K562 (cell line): ENCODE data around the gene MGST3. TPM values are rescaled to one million over a fixed set of nuclear protein-coding genes. Genes with fewer than 3 reads are reported as not detected.

Source experiments
- ATAC-seq: fragments of 200-7000 bp; cut with Tn5 transposase; 3 replicates; pipeline ENCODE4 v1.9.1; 2020; ENCODE audit warnings: moderate library complexity
- BruUV-seq: library from RNA; stranded (reverse); fragments of 400-500 nt; replicated peaks from 2 replicates; lab custom pipeline; 2021; lab: Mats Ljungman, UMichigan
- CTCF ChIA-PET: fragments of 300-600 bp; formaldehyde crosslinking; extraction: SDS; loops from one replicate; lab custom pipeline; 2021; ENCODE audit warnings: low intra/inter-chr PET ratio; lab: Yijun Ruan, JAX
- POLR2A ChIA-PET: fragments of 300-600, 350-650 bp; sonication (Branson Sonifier 250); formaldehyde crosslinking; extraction: SDS; loops from one replicate; lab custom pipeline; 2021; ENCODE audit warnings: antibody characterized with exemption, inconsistent platforms; lab: Yijun Ruan, JAX
- DNase-seq, 4 experiments: peaks; one replicate each; pipeline versions ENCODE4 v3.0.0 to v3.0.0-alpha.2; 2011 to 2018; ENCODE audit warnings: low spot score in 3 of 4, mixed read lengths in 3 of 4; ENCODE audit errors: extremely low read depth in 1 of 4
- FAIRE-seq: peaks from 2 replicates; lab custom pipeline; 2011; peaks lifted over from hg19 to GRCh38; lab: Jason Lieb, UNC
- H2AFZ ChIP-seq: 2 replicates; pipeline ENCODE4 v1.6.0; 2011; ENCODE audit warnings: low read depth, low read length, control low read depth, inconsistent platforms
- H3K27ac ChIP-seq: fragments of 200-600 bp; 3 replicates; pipeline ENCODE4 v1.8.0; 2011; ENCODE audit warnings: low read depth, mild to moderate bottlenecking, control low read depth, inconsistent platforms, low read length, moderate library complexity, mixed read lengths; ENCODE audit errors: extremely low read depth
- H3K27me3 ChIP-seq, 2 experiments: fragments of 300-600 bp in 1 of 2; 2 replicates in 1 of 2; 3 replicates in 1 of 2; pipeline versions ENCODE4 v1.6.0 to v1.8.0; 2011; ENCODE audit warnings: inconsistent platforms in 2 of 2, low read length in 2 of 2, mild to moderate bottlenecking in 1 of 2, mixed read lengths in 1 of 2, moderate library complexity in 1 of 2; ENCODE audit not compliant: control insufficient read depth in 2 of 2, insufficient read depth in 2 of 2
- H3K36me3 ChIP-seq: fragments of 300-600 bp; 3 replicates; pipeline ENCODE4 v1.8.0; 2011; ENCODE audit warnings: mild to moderate bottlenecking, low read length, inconsistent platforms; ENCODE audit not compliant: control insufficient read depth, insufficient read depth
- H3K4me1 ChIP-seq, 2 experiments: fragments of 200-600 bp in 1 of 2; replicated peaks in 1 of 2; 2 replicates in 1 of 2; 3 replicates in 1 of 2; pipeline versions ENCODE4 v1.5.1 to v1.8.0; 2011; ENCODE audit warnings: inconsistent platforms in 2 of 2, low read length in 2 of 2, mild to moderate bottlenecking in 1 of 2, mixed read lengths in 1 of 2, moderate library complexity in 1 of 2; ENCODE audit not compliant: control insufficient read depth in 2 of 2, insufficient read depth in 2 of 2
- H3K4me2 ChIP-seq: 2 replicates; pipeline ENCODE4 v1.6.1; 2011; ENCODE audit warnings: low read length, control low read depth, inconsistent platforms, mixed read lengths; ENCODE audit not compliant: insufficient read depth
- H3K4me3 ChIP-seq: fragments of 200-600 bp; sonication (generic), shearing (Covaris generic); 2 replicates; pipeline ENCODE4 v1.5.1; 2016; ENCODE audit warnings: control low read depth, inconsistent platforms
- H3K79me2 ChIP-seq: fragments of 200-600 bp; 3 replicates; pipeline ENCODE4 v1.8.0; 2011; ENCODE audit warnings: low read length, inconsistent platforms; ENCODE audit not compliant: control insufficient read depth, insufficient read depth
- H3K9ac ChIP-seq, 2 experiments: 2 replicates each; pipeline versions ENCODE4 v1.6.0 to v1.6.1; 2011; ENCODE audit warnings: low read depth in 2 of 2, low read length in 2 of 2, control low read depth in 1 of 2, inconsistent platforms in 1 of 2, mild to moderate bottlenecking in 1 of 2, mixed read lengths in 1 of 2; ENCODE audit not compliant: insufficient read depth in 1 of 2
- H3K9me1 ChIP-seq: one replicate; pipeline ENCODE4 v1.6.0; 2011; ENCODE audit warnings: inconsistent platforms, mild to moderate bottlenecking, low read length, moderate library complexity; ENCODE audit not compliant: control insufficient read depth, insufficient read depth
- H3K9me3 ChIP-seq: replicated peaks from 2 replicates; pipeline ENCODE4 v1.5.1; 2011; ENCODE audit warnings: low read depth, low read length, inconsistent platforms; ENCODE audit not compliant: control insufficient read depth, insufficient read depth
- H4K20me1 ChIP-seq: replicated peaks from 2 replicates; pipeline ENCODE4 v1.6.1; 2011; ENCODE audit warnings: low read length, inconsistent platforms, mixed read lengths; ENCODE audit not compliant: control insufficient read depth, insufficient read depth
- BDP1 ChIP-seq: IDR thresholded peaks from 3 replicates; pipeline ENCODE4 v1.6.1; 2011; ENCODE audit not compliant: insufficient read length, insufficient read depth
- CC2D1A ChIP-seq: fragments of 450-650 bp; IDR thresholded peaks from 2 replicates; pipeline ENCODE4 v1.6.1; 2017; ENCODE audit warnings: mild to moderate bottlenecking
- ELF4 ChIP-seq: fragments of 450-650 bp; formaldehyde crosslinking; IDR thresholded peaks from 2 replicates; pipeline ENCODE4 v1.4.0; 2022; ENCODE audit warnings: missing genetic modification characterization
- ETV1 ChIP-seq: fragments of 450-650 bp; conservative IDR thresholded peaks from 2 replicates; pipeline ENCODE4 v1.6.1; 2016; ENCODE audit warnings: missing genetic modification characterization, control low read depth, low read depth, missing compliant biosample characterization
- FOS ChIP-seq: IDR thresholded peaks from 3 replicates; pipeline ENCODE4 v1.6.1; 2011; ENCODE audit not compliant: insufficient read length; ENCODE audit errors: extremely low read depth
- MCM5 ChIP-seq: fragments of 450-650 bp; IDR thresholded peaks from 2 replicates; pipeline ENCODE4 v1.6.1; 2016; ENCODE audit warnings: low read depth
- MIER1 ChIP-seq: fragments of 450-650 bp; IDR thresholded peaks from 2 replicates; pipeline ENCODE4 v1.6.1; 2016; ENCODE audit warnings: antibody characterized with exemption, mild to moderate bottlenecking, low read depth
- MXI1 ChIP-seq: IDR thresholded peaks from 2 replicates; pipeline ENCODE4 v1.6.1; 2011; ENCODE audit warnings: low read depth, mild to moderate bottlenecking, improper control_type of control experiment, low read length
- NFIC ChIP-seq: fragments of 450-650 bp; IDR thresholded peaks from 2 replicates; pipeline ENCODE4 v1.6.1; 2017; ENCODE audit warnings: mild to moderate bottlenecking, inconsistent platforms
- PTBP1 ChIP-seq: fragments of 200-400 bp; formaldehyde crosslinking; IDR thresholded peaks from 2 replicates; pipeline ENCODE4 v1.6.1; 2017; ENCODE audit warnings: low read depth, low read length
- RAD21 ChIP-seq, 2 experiments: fragments of 250-450 bp in 1 of 2; fragments of 450-650 bp in 1 of 2; sonication (Bioruptor Pico) in 1 of 2; formaldehyde crosslinking in 1 of 2; IDR thresholded peaks in 1 of 2; conservative IDR thresholded peaks in 1 of 2; 2 replicates each; pipeline versions ENCODE4 v1.4.0 to v1.8.0; 2020 to 2022; ENCODE audit warnings: mild to moderate bottlenecking in 2 of 2, moderate library complexity in 1 of 2
- RBM22 ChIP-seq: fragments of 200-400 bp; formaldehyde crosslinking; IDR thresholded peaks from 2 replicates; pipeline ENCODE4 v1.6.1; 2018; ENCODE audit warnings: low read length, low read depth; ENCODE audit not compliant: poor library complexity, severe bottlenecking
- SMARCC2 ChIP-seq: fragments of 450-650 bp; IDR thresholded peaks from 2 replicates; pipeline ENCODE4 v1.6.1; 2017; ENCODE audit warnings: antibody characterized with exemption, moderate library complexity, mild to moderate bottlenecking, low read depth
- STAG1 ChIP-seq: sonication (generic); formaldehyde crosslinking; IDR thresholded peaks from 2 replicates; pipeline ENCODE4 v1.5.0; 2020; ENCODE audit warnings: missing genetic modification reagents, borderline replicate concordance
- ZNF316 ChIP-seq: fragments of 450-650 bp; IDR thresholded peaks from 2 replicates; pipeline ENCODE4 v1.6.1; 2016
- ZNF354B ChIP-seq: fragments of 250-450 bp; sonication (Bioruptor Pico); IDR thresholded peaks from 2 replicates; pipeline ENCODE4 v1.4.0; 2020
- WGBS: fragments of 100-300 bp; shearing (Covaris generic); methylation state at CpG from one replicate; pipeline ENCODE4 v1.1.6; 2016; ENCODE audit warnings: low coverage, mixed read lengths; ENCODE audit not compliant: insufficient coverage; ENCODE audit errors: missing lambda C conversion rate; 5-methylcytosine and 5-hydroxymethylcytosine counted together
- in situ Hi-C: fragments of 300-500 bp; cut with MboI; formaldehyde crosslinking; loops from 4 replicates; pipeline ENCODE4 v1.15.0; 2018; ENCODE audit warnings: inconsistent platforms, mixed read lengths
- intact Hi-C: fragments of 100-400 bp; cut with micrococcal nuclease; formaldehyde crosslinking; loops from 2 replicates; pipeline ENCODE4 v1.14.2; 2022
- polyA plus RNA-seq, 8 experiments: library from polyadenylated mRNA; depleted of rRNA in 4 of 8; stranded (reverse) in 5 of 8; unstranded in 3 of 8; fragments of >200 nt; fragmentation: Nextera tagmentation in 2 of 8; fragmentation: Illumina TruSeq in 1 of 8; extraction: Ambion mirVana in 2 of 8; extraction: Trizol in 1 of 8; gene quantifications; 2 replicates each; pipeline versions ENCODE4 v1.2.1 to v1.2.3, GENCODE V29; 2011 to 2014; ENCODE audit warnings: inconsistent platforms in 1 of 8, missing spikeins in 1 of 8
- total RNA-seq, 7 experiments: library from RNA; depleted of rRNA in 6 of 7; stranded (reverse); fragments of >200 nt in 6 of 7; fragmentation: Illumina TruSeq in 2 of 7; extraction: Trizol in 2 of 7; gene quantifications; 2 replicates each; pipeline versions ENCODE4 v1.2.1 to v1.2.3, GENCODE V29; 2011 to 2021; ENCODE audit warnings: low replicate concordance in 1 of 7
- TF ChIP-seq, protein P1 (sequence below): fragments of 450-650 bp; conservative IDR thresholded peaks from 2 replicates; pipeline ENCODE4 v1.6.1; 2016; ENCODE audit warnings: missing genetic modification characterization, low read depth, mild to moderate bottlenecking, control low read depth, missing compliant biosample characterization
- TF ChIP-seq, protein P2 (sequence below): fragments of 450-650 bp; formaldehyde crosslinking; conservative IDR thresholded peaks from 2 replicates; pipeline ENCODE4 v1.4.0; 2022; ENCODE audit warnings: mild to moderate bottlenecking, missing genetic modification characterization

MGST3 gene
- total and polyA plus RNA-seq, 9 of the 15 experiments (the other 6 are each of a cell fraction or from before 2014, with no cell fraction given) = 70.7 to 287 (median 105) TPM

DNA sequence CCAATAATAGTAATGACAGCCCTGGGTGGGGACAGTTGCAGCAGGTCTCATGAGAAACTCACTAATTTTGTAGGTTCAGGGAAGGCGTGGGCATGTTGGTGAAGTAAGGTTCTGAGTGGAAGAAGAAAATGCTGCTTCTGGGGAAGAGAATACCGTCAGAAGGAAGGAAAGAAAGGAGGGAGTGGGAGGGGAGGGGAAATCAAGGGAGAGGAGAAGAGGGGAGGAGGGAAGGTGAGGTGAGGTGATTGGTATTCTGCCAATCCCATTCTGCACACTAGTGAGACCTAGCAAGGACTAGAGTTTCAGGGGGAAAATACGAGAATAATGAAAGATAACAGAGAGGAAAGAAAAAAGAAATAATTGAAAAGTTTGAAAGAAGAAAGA is 32.4 kb upstream of the MGST3 start:
- no peaks in the 10 kb centered on the region for H3K36me3 ChIP-seq
- H3K79me2 ChIP-seq = no peaks in the 10 kb centered on the region
- DNase-seq (peak in 1 of 4 experiments; percentile 14), ATAC-seq (no peak; the same call in 2 of the 3 replicates), FAIRE-seq (no peak)
- H2AFZ ChIP-seq = peak overlapping the region; percentile 98
- in situ Hi-C loops (loop anchor here (5.0 to 25.0 kb wide), 2 partner anchors 206 to 461 kb away; no protein-coding TSS in a partner anchor), intact Hi-C loops (loop anchor here (1.0 kb wide), 1 partner anchor 230 kb away; no protein-coding TSS in a partner anchor)
- no peaks in the 10 kb centered on the region for H3K9me3 ChIP-seq
- 0 out of 5 replicates have a peak, but pooled peaks cover 0 to 4% of the 10 kb centered on the region in 2 experiments for H3K27me3 ChIP-seq
- BruUV-seq = no TSS peak
- 18% methylated on average over 3 of the region's 3 CpGs for WGBS
- ChIA-PET POLR2A (interaction anchor here (0.6 to 2.0 kb wide), 6 partner anchors 11 to 218 kb away, joined by 3 to 10 read pairs (median 4); no protein-coding TSS in a partner anchor), CTCF (no interaction called here)
- peak overlapping the region; percentile 67 for H3K27ac ChIP-seq
- H4K20me1 ChIP-seq = no peaks in the 10 kb centered on the region
- H3K9ac ChIP-seq = peak overlapping the region; percentile 73 to 90
- peak overlapping the region; percentile 47 for H3K4me3 ChIP-seq
- no peaks in the 10 kb centered on the region for H3K9me1 ChIP-seq
- peaks cover 3 to 9% of the 10 kb centered on the region in 2 experiments; a peak in 4 of 5 replicates for H3K4me1 ChIP-seq
- peak overlapping the region; percentile 89 for H3K4me2 ChIP-seq
- TF ChIP-seq MIER1 (no peak), MCM5 (no peak), NFIC (peak; percentile 80), ETV1 (tag) (no peak), ZNF316 (no peak), ELF4 (CRISPR knock-in tag) (peak; percentile 54; the same call in 1 of the 2 replicates), CC2D1A (no peak), RAD21 (CRISPR knock-in tag; conservative IDR thresholded peaks at IDR 0.05 in 1 of 2, IDR thresholded peaks at IDR 0.05 in 1 of 2) (no peak), MXI1 (no peak), STAG1 (CRISPR knock-in tag) (no peak), PTBP1 (no peak), SMARCC2 (0 out of 2 replicates have a peak, but pooled peaks have one; percentile 31), BDP1 (no peak), RBM22 (no peak), FOS (no peak), ZNF354B (CRISPR knock-in tag) (no peak)
- TF ChIP-seq, protein P1, sequence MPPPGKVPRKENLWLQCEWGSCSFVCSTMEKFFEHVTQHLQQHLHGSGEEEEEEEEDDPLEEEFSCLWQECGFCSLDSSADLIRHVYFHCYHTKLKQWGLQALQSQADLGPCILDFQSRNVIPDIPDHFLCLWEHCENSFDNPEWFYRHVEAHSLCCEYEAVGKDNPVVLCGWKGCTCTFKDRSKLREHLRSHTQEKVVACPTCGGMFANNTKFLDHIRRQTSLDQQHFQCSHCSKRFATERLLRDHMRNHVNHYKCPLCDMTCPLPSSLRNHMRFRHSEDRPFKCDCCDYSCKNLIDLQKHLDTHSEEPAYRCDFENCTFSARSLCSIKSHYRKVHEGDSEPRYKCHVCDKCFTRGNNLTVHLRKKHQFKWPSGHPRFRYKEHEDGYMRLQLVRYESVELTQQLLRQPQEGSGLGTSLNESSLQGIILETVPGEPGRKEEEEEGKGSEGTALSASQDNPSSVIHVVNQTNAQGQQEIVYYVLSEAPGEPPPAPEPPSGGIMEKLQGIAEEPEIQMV (tag) = no peak
- TF ChIP-seq, protein P2, sequence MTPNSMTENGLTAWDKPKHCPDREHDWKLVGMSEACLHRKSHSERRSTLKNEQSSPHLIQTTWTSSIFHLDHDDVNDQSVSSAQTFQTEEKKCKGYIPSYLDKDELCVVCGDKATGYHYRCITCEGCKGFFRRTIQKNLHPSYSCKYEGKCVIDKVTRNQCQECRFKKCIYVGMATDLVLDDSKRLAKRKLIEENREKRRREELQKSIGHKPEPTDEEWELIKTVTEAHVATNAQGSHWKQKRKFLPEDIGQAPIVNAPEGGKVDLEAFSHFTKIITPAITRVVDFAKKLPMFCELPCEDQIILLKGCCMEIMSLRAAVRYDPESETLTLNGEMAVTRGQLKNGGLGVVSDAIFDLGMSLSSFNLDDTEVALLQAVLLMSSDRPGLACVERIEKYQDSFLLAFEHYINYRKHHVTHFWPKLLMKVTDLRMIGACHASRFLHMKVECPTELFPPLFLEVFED = peak; percentile 62; the same call in 1 of the 2 replicates
